IPS DF 6.9 (cell line): ENCODE measurements around the gene FAM78B.

Source experiments
- DNase-seq: peaks from one replicate; pipeline ENCODE4 v3.0.0-alpha.2; 2013; ENCODE audit warnings: low read depth, low spot score
- H3K27ac ChIP-seq: one replicate; pipeline ENCODE4 v1.5.1; 2013; ENCODE audit warnings: low read length, control low read depth
- H3K27me3 ChIP-seq: 2 replicates; pipeline ENCODE4 v1.6.1; 2013; ENCODE audit warnings: mild to moderate bottlenecking, low read length; ENCODE audit not compliant: control insufficient read depth, insufficient read depth
- H3K36me3 ChIP-seq: 2 replicates; pipeline ENCODE4 v1.6.1; 2013; ENCODE audit warnings: low read length; ENCODE audit not compliant: control insufficient read depth, insufficient read depth
- H3K4me1 ChIP-seq: 2 replicates; pipeline ENCODE4 v1.6.1; 2013; ENCODE audit warnings: low read length; ENCODE audit not compliant: control insufficient read depth, insufficient read depth
- H3K4me3 ChIP-seq: 2 replicates; pipeline ENCODE4 v1.5.1; 2013; ENCODE audit warnings: mild to moderate bottlenecking, low read length
- H3K9me3 ChIP-seq: 2 replicates; pipeline ENCODE4 v1.6.1; 2013; ENCODE audit warnings: low read length, inconsistent platforms; ENCODE audit not compliant: control insufficient read depth, insufficient read depth
- WGBS: extraction: QIAGEN DNeasy Blood & Tissue Kit; methylation state at CpG from one replicate; pipeline ENCODE4 v1.1.7; 2013; ENCODE audit warnings: mixed read lengths, missing lambda C conversion rate; ENCODE audit not compliant: insufficient read length, insufficient coverage; 5-methylcytosine and 5-hydroxymethylcytosine counted together

FAM78B gene

GRCh38 chr1:166122873-166123466 lies 43.8 kb downstream of the FAM78B start:
- peak; percentile 20 for DNase-seq
- no peak overlapping the region for H3K4me3 ChIP-seq
- H3K4me1 ChIP-seq: peaks cover 2% of the 10 kb centered on the region; the same call in 1 of the 2 replicates
- no CpG with 5 or more reads among the region's 8 CpGs for WGBS
- H3K36me3 ChIP-seq: no peaks in the 10 kb centered on the region
- no peak overlapping the region for H3K27ac ChIP-seq
- no peaks in the 10 kb centered on the region for H3K9me3 ChIP-seq
- no peaks in the 10 kb centered on the region for H3K27me3 ChIP-seq

DNA sequence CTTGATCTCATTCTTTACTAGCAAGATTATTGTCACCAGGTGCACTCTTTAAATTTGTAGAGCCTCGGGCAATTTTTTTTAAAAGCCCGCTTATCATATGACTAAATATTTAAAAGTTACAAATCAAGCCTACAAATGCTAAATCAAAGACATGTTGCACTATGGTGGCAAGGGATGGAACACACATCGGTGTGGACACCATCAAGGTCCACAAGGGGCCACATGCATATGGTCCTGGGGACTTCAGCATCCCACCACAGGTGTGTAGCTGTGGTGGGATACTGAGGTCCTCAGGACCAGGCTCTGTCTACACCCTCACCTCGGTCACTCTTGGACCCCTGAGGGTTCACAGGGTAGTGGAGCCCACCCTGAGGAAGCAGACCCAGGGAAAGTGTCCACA lies 45.8 kb downstream of the FAM78B start:
- H3K4me3 ChIP-seq: no peak overlapping the region
- H3K9me3 ChIP-seq: no peaks in the 10 kb centered on the region
- no peaks in the 10 kb centered on the region for H3K36me3 ChIP-seq
- WGBS: no CpG with 5 or more reads among the region's 4 CpGs
- peaks cover 2% of the 10 kb centered on the region; the same call in 1 of the 2 replicates for H3K4me1 ChIP-seq
- H3K27ac ChIP-seq: no peak overlapping the region
- no peak for DNase-seq
- no peaks in the 10 kb centered on the region for H3K27me3 ChIP-seq

- no peak for DNase-seq
- WGBS: no CpG with 5 or more reads among the region's 8 CpGs
- H3K36me3 ChIP-seq: no peaks in the 10 kb centered on the region
- H3K27ac ChIP-seq: no peak overlapping the region
- no peaks in the 10 kb centered on the region for H3K27me3 ChIP-seq
- H3K4me1 ChIP-seq: peaks cover 2% of the 10 kb centered on the region; the same call in 1 of the 2 replicates
- no peaks in the 10 kb centered on the region for H3K9me3 ChIP-seq
- no peak overlapping the region for H3K4me3 ChIP-seq
Observed at GRCh38 chr1:166120281-166120680, 46.5 kb downstream of the FAM78B start.

GRCh38 chr1:166119471-166119965 lies 47.3 kb downstream of the FAM78B start:
- Histone ChIP-seq H3K4me1 (peaks cover 2% of the 10 kb centered on the region; the same call in 1 of the 2 replicates), H3K27me3 (no peaks in the 10 kb centered on the region), H3K4me3 (no peak overlapping the region), H3K9me3 (no peaks in the 10 kb centered on the region), H3K27ac (no peak overlapping the region), H3K36me3 (no peaks in the 10 kb centered on the region)
- no CpG with 5 or more reads among the region's 11 CpGs for WGBS
- DNase-seq: no peak

- no peak overlapping the region for H3K27ac ChIP-seq
- no peak overlapping the region for H3K4me3 ChIP-seq
- WGBS: no CpG with 5 or more reads among the region's 5 CpGs
- H3K4me1 ChIP-seq: no peaks in the 10 kb centered on the region
- no peaks in the 10 kb centered on the region for H3K27me3 ChIP-seq
- no peaks in the 10 kb centered on the region for H3K36me3 ChIP-seq
- no peak for DNase-seq
- no peaks in the 10 kb centered on the region for H3K9me3 ChIP-seq
Observed at GRCh38 chr1:166117776-166118175, 49.0 kb downstream of the FAM78B start.

GRCh38 chr1:166116026-166116425 lies 50.8 kb downstream of the FAM78B start:
- H3K9me3 ChIP-seq: no peaks in the 10 kb centered on the region
- H3K36me3 ChIP-seq: no peaks in the 10 kb centered on the region
- H3K27me3 ChIP-seq: no peaks in the 10 kb centered on the region
- no CpG with 5 or more reads among the region's 1 CpG for whole genome bisulfite sequencing
- DNase-seq: no peak
- no peak overlapping the region for H3K27ac ChIP-seq
- no peak overlapping the region for H3K4me3 ChIP-seq
- no peaks in the 10 kb centered on the region for H3K4me1 ChIP-seq

- no peak for DNase-seq
- no peaks in the 10 kb centered on the region for H3K4me1 ChIP-seq
- H3K27ac ChIP-seq: no peak overlapping the region
- no CpG with 5 or more reads among the region's 1 CpG for WGBS
- H3K27me3 ChIP-seq: no peaks in the 10 kb centered on the region
- H3K36me3 ChIP-seq: no peaks in the 10 kb centered on the region
- no peaks in the 10 kb centered on the region for H3K9me3 ChIP-seq
- H3K4me3 ChIP-seq: no peak overlapping the region
Observed at GRCh38 chr1:166114419-166114818, 52.4 kb downstream of the FAM78B start.

DNA sequence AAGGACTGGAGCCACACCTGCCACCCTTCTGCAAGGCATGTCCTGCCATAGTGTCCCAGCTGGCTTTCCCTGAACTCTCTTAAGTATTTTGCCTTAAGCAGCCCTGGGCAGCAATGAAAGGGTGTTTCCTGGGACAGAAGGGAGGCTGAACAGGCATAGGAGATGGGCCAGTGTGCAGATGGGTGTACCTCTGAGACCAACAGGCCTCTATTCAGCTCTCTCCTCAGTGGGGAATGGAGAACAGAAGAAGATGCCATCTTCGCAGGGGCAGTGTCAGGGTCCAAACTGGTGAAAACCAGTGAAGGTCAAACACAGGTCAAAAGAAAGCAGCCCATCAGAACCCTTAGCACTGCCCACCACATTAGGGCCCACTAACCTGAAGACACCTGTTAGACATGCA lies 53.2 kb downstream of the FAM78B start:
- no CpG with 5 or more reads among the region's 1 CpG for WGBS
- Histone ChIP-seq H3K4me3 (no peak overlapping the region), H3K9me3 (no peaks in the 10 kb centered on the region), H3K27me3 (no peaks in the 10 kb centered on the region), H3K36me3 (no peaks in the 10 kb centered on the region), H3K4me1 (no peaks in the 10 kb centered on the region), H3K27ac (no peak overlapping the region)
- DNase-seq: no peak

GRCh38 chr1:166113031-166113430 lies 53.8 kb downstream of the FAM78B start:
- no peaks in the 10 kb centered on the region for H3K36me3 ChIP-seq
- no CpG with 5 or more reads among the region's 3 CpGs for whole genome bisulfite sequencing
- no peaks in the 10 kb centered on the region for H3K4me1 ChIP-seq
- no peak for DNase-seq
- H3K9me3 ChIP-seq: no peaks in the 10 kb centered on the region
- no peak overlapping the region for H3K4me3 ChIP-seq
- H3K27ac ChIP-seq: no peak overlapping the region
- no peaks in the 10 kb centered on the region for H3K27me3 ChIP-seq

DNA sequence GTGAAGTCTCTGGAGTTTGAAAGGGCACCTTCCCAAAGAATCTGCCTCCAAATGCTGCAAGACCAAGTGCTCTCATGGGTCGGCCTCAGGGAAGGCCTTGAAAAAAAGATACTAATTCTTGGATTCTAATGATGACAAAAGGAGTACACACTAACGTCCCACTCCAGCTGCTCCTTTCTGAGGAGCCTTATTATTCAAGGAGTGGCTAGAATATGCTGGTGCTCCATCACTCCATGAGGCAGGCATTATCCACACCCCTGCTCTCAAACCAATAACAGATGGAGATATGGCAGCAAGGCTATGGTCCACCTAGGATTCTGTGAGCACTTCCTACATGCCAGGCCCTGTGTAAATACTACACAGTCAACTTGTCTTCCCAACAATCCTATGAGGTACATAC lies 54.4 kb downstream of the FAM78B start:
- DNase-seq: no peak
- no peak overlapping the region for H3K27ac ChIP-seq
- no peaks in the 10 kb centered on the region for H3K4me1 ChIP-seq
- H3K9me3 ChIP-seq: no peaks in the 10 kb centered on the region
- no peaks in the 10 kb centered on the region for H3K27me3 ChIP-seq
- H3K4me3 ChIP-seq: no peak overlapping the region
- no peaks in the 10 kb centered on the region for H3K36me3 ChIP-seq
- WGBS: no CpG with 5 or more reads among the region's 2 CpGs

DNA sequence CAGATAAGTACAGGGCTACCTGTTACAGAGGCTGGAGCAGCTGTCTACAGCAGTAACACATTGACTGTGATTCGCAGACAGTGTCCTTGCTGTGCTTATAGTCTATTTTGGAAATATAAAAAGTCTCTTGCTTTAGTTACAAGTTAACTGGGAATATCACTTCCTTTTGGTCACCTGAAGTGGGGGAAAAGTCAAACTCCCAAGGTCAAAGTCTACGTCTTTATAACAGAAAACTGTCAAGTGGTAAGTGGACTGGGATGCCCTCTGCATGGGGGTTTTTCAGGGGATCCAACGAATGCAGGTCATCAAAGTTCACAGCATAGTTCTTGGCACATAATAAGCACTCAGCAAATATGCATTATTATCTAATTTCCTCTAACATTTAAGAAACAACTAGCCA lies 55.4 kb downstream of the FAM78B start:
- no peaks in the 10 kb centered on the region for H3K27me3 ChIP-seq
- no CpG with 5 or more reads among the region's 3 CpGs for WGBS
- no peak overlapping the region for H3K4me3 ChIP-seq
- no peaks in the 10 kb centered on the region for H3K36me3 ChIP-seq
- no peak for DNase-seq
- no peaks in the 10 kb centered on the region for H3K4me1 ChIP-seq
- H3K9me3 ChIP-seq: no peaks in the 10 kb centered on the region
- H3K27ac ChIP-seq: no peak overlapping the region
